H9 (cell line): ENCODE results near the gene ZNF407. TPM values are rescaled to one million over a fixed set of nuclear protein-coding genes. Genes with fewer than 3 reads are reported as not detected.

Experiments
- DNase-seq: peaks from one replicate; pipeline ENCODE4 v3.0.0-alpha.2; 2017
- H2AFZ ChIP-seq: one replicate; pipeline ENCODE4 v1.6.1; 2013; ENCODE audit warnings: mild to moderate bottlenecking, low read length, control low read depth, moderate library complexity
- H2AK5ac ChIP-seq: 2 replicates; pipeline ENCODE4 v1.6.1; 2013; ENCODE audit warnings: low read length, control low read depth, mixed read lengths; ENCODE audit not compliant: insufficient read length
- H2BK120ac ChIP-seq: one replicate; pipeline ENCODE4 v1.6.1; 2013; ENCODE audit warnings: low read depth, mild to moderate bottlenecking, low read length, control low read depth, inconsistent platforms; ENCODE audit not compliant: poor library complexity, severe bottlenecking
- H2BK12ac ChIP-seq: 2 replicates; pipeline ENCODE4 v1.6.1; 2013; ENCODE audit warnings: low read length, control low read depth, mixed read lengths, low read depth; ENCODE audit not compliant: insufficient read length
- H2BK15ac ChIP-seq: 2 replicates; pipeline ENCODE4 v1.6.1; 2013; ENCODE audit warnings: low read depth, low read length, control low read depth
- H2BK20ac ChIP-seq: one replicate; pipeline ENCODE4 v1.6.1; 2013; ENCODE audit warnings: low read depth, mild to moderate bottlenecking, low read length, control low read depth, inconsistent platforms; ENCODE audit not compliant: poor library complexity, severe bottlenecking
- H2BK5ac ChIP-seq: 2 replicates; pipeline ENCODE4 v1.6.1; 2013; ENCODE audit warnings: low read length, control low read depth, mixed read lengths; ENCODE audit not compliant: insufficient read length
- H3K14ac ChIP-seq: 2 replicates; pipeline ENCODE4 v1.6.1; 2013; ENCODE audit warnings: low read length, control low read depth; ENCODE audit not compliant: insufficient read depth
- H3K18ac ChIP-seq: 2 replicates; pipeline ENCODE4 v1.6.1; 2013; ENCODE audit warnings: low read depth, mild to moderate bottlenecking, mixed read lengths, low read length, control low read depth; ENCODE audit not compliant: insufficient read length
- H3K23ac ChIP-seq: 2 replicates; pipeline ENCODE4 v1.6.1; 2013; ENCODE audit warnings: low read length, control low read depth, mixed read lengths, low read depth; ENCODE audit not compliant: insufficient read length
- H3K23me2 ChIP-seq: 2 replicates; pipeline ENCODE4 v1.6.1; 2013; ENCODE audit warnings: low read depth, mild to moderate bottlenecking, mixed read lengths, low read length, control low read depth; ENCODE audit not compliant: insufficient read length, poor library complexity, severe bottlenecking
- H3K27ac ChIP-seq: 2 replicates; pipeline ENCODE4 v1.5.1; 2013; ENCODE audit warnings: low read length, control low read depth, mixed read lengths, low read depth; ENCODE audit not compliant: insufficient read length
- H3K27me3 ChIP-seq: 2 replicates; pipeline ENCODE4 v1.6.1; 2013; ENCODE audit warnings: low read length, control low read depth, inconsistent platforms; ENCODE audit not compliant: insufficient read depth
- H3K4ac ChIP-seq: 2 replicates; pipeline ENCODE4 v1.6.1; 2013; ENCODE audit warnings: low read depth, mild to moderate bottlenecking, control low read depth, inconsistent platforms, low read length, moderate library complexity
- H3K4me1 ChIP-seq: 2 replicates; pipeline ENCODE4 v1.6.1; 2013; ENCODE audit warnings: low read length, control low read depth, inconsistent platforms; ENCODE audit not compliant: insufficient read depth
- H3K4me2 ChIP-seq: 2 replicates; pipeline ENCODE4 v1.6.1; 2013; ENCODE audit warnings: low read length, control low read depth, mixed read lengths; ENCODE audit not compliant: insufficient read length, insufficient read depth
- H3K56ac ChIP-seq: 2 replicates; pipeline ENCODE4 v1.6.1; 2013; ENCODE audit warnings: low read depth, mild to moderate bottlenecking, mixed read lengths, low read length, control low read depth; ENCODE audit not compliant: insufficient read length
- H3K79me1 ChIP-seq: 2 replicates; pipeline ENCODE4 v1.6.1; 2013; ENCODE audit warnings: low read depth, mild to moderate bottlenecking, moderate library complexity, low read length, control low read depth, inconsistent platforms; ENCODE audit not compliant: insufficient read depth, poor library complexity, severe bottlenecking
- H3K79me2 ChIP-seq: 2 replicates; pipeline ENCODE4 v1.6.1; 2013; ENCODE audit warnings: low read length, control low read depth, inconsistent platforms; ENCODE audit not compliant: insufficient read depth
- H3K9ac ChIP-seq: 2 replicates; pipeline ENCODE4 v1.6.1; 2013; ENCODE audit warnings: low read length, control low read depth, mixed read lengths; ENCODE audit not compliant: insufficient read length; ENCODE audit errors: extremely low read depth
- H3K9me3 ChIP-seq: one replicate; pipeline ENCODE4 v1.6.1; 2013; ENCODE audit warnings: low read depth, low read length, inconsistent platforms; ENCODE audit not compliant: control insufficient read depth
- H3T11ph ChIP-seq: one replicate; pipeline ENCODE4 v1.6.1; 2013; ENCODE audit warnings: mild to moderate bottlenecking, low read length, control low read depth, inconsistent platforms
- H4K20me1 ChIP-seq: one replicate; pipeline ENCODE4 v1.6.1; 2013; ENCODE audit not compliant: control insufficient read depth, insufficient read length, insufficient read depth
- H4K5ac ChIP-seq: 2 replicates; pipeline ENCODE4 v1.6.1; 2013; ENCODE audit warnings: low read depth, mild to moderate bottlenecking, mixed read lengths, low read length, control low read depth; ENCODE audit not compliant: insufficient read length
- H4K8ac ChIP-seq: replicated peaks from 2 replicates; pipeline ENCODE4 v1.6.1; 2013; ENCODE audit warnings: low read length, control low read depth, mixed read lengths, low read depth; ENCODE audit not compliant: insufficient read length
- H4K91ac ChIP-seq: 2 replicates; pipeline ENCODE4 v1.6.1; 2013; ENCODE audit warnings: low read depth, mild to moderate bottlenecking, moderate library complexity, mixed read lengths, low read length, control low read depth; ENCODE audit not compliant: insufficient read length
- H3K27ac Mint-ChIP-seq, 3 experiments: 2 replicates in 2 of 3; 3 replicates in 1 of 3; pipeline ENCODE4 v1.8.0; 2020 to 2021; ENCODE audit warnings: mixed read lengths in 3 of 3, mild to moderate bottlenecking in 1 of 3, moderate library complexity in 1 of 3
- H3K27me3 Mint-ChIP-seq: 2 replicates; pipeline ENCODE4 v1.8.0; 2021; ENCODE audit warnings: low read depth, mild to moderate bottlenecking, moderate library complexity, mixed read lengths
- H3K36me3 Mint-ChIP-seq, 3 experiments: 2 replicates in 2 of 3; 3 replicates in 1 of 3; pipeline ENCODE4 v1.8.0; 2020 to 2021; ENCODE audit warnings: low read depth in 3 of 3, mixed read lengths in 3 of 3; ENCODE audit not compliant: insufficient read depth in 1 of 3
- H3K4me1 Mint-ChIP-seq, 2 experiments: 2 replicates each; pipeline ENCODE4 v1.8.0; 2020; ENCODE audit warnings: mixed read lengths in 2 of 2
- H3K4me3 Mint-ChIP-seq, 2 experiments: 2 replicates in 1 of 2; 3 replicates in 1 of 2; pipeline ENCODE4 v1.8.0; 2020 to 2021; ENCODE audit warnings: mild to moderate bottlenecking in 2 of 2, mixed read lengths in 2 of 2, moderate library complexity in 1 of 2
- H3K9me3 Mint-ChIP-seq, 2 experiments: 2 replicates in 1 of 2; 3 replicates in 1 of 2; pipeline ENCODE4 v1.8.0; 2020; ENCODE audit warnings: mild to moderate bottlenecking in 2 of 2, mixed read lengths in 2 of 2, moderate library complexity in 1 of 2
- WGBS: extraction: QIAGEN DNeasy Blood & Tissue Kit; methylation state at CpG from one replicate; pipeline ENCODE4 v1.1.7; 2013; ENCODE audit warnings: missing lambda C conversion rate, low lambda C conversion rate, mixed read lengths; ENCODE audit not compliant: insufficient read length; ENCODE audit errors: extremely low coverage; 5-methylcytosine and 5-hydroxymethylcytosine counted together
- total RNA-seq: library from RNA; stranded (reverse); gene quantifications from 2 replicates; pipeline ENCODE4 v1.2.1, GENCODE V29; 2021
- TF ChIP-seq, protein P1 (sequence below): fragments of 200-600 bp; sonication (generic); conservative IDR thresholded peaks from 3 replicates; pipeline ENCODE4 v1.8.0; 2021; ENCODE audit warnings: antibody characterized with exemption, mild to moderate bottlenecking

The ZNF407 gene
- total RNA-seq, 1 experiment from 2014 or later: 8.7 TPM

DNA sequence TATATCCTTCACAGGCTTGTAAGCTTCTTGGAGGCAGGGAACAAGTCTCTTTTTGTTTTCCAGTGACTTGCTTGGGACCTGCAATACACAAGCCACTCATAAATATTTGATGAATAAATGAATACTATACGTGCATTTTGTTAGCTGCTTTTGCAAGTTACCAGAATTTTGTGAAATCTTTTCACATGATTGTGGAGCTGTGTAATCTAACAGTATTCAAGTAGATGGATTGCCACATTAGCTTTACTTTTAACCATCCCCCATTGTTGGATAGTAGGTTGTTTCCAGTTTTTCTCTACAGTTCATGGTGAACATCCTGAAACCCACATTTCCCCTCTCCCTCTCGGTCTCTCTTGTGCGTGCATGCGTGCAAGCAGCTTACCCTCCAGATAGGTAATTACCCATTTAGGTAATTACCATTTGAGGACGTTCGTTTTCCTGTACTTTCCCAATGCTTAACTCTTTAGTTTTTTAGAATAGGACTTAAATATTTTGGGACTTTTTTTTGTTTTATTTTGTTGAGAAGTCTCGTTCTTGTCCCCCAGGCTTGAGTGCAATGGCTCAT is 12.5 kb downstream of the ZNF407 start:
- DNase-seq: no peak
- Histone ChIP-seq H2BK20ac (no peak overlapping the region), H4K5ac (no peak overlapping the region), H4K8ac (no peak overlapping the region), H2AFZ (no peak overlapping the region), H3K9me3 (no peaks in the 10 kb centered on the region), H3K56ac (no peak overlapping the region), H3T11ph (no peak overlapping the region), H2BK15ac (no peak overlapping the region), H3K79me2 (no peaks in the 10 kb centered on the region), H2BK12ac (no peak overlapping the region), H3K27me3 (no peaks in the 10 kb centered on the region), H3K23ac (no peak overlapping the region), H3K14ac (no peak overlapping the region), H3K23me2 (no peaks in the 10 kb centered on the region), H4K20me1 (no peaks in the 10 kb centered on the region), H3K4me1 (no peaks in the 10 kb centered on the region), H3K4ac (no peak overlapping the region), H3K79me1 (no peaks in the 10 kb centered on the region), H3K4me2 (no peak overlapping the region), H3K9ac (no peak overlapping the region), H2BK5ac (no peak overlapping the region), H2AK5ac (no peak overlapping the region), H3K18ac (no peak overlapping the region), H3K27ac (no peak overlapping the region), H2BK120ac (no peak overlapping the region), H4K91ac (no peak overlapping the region)
- TF ChIP-seq, protein P1, sequence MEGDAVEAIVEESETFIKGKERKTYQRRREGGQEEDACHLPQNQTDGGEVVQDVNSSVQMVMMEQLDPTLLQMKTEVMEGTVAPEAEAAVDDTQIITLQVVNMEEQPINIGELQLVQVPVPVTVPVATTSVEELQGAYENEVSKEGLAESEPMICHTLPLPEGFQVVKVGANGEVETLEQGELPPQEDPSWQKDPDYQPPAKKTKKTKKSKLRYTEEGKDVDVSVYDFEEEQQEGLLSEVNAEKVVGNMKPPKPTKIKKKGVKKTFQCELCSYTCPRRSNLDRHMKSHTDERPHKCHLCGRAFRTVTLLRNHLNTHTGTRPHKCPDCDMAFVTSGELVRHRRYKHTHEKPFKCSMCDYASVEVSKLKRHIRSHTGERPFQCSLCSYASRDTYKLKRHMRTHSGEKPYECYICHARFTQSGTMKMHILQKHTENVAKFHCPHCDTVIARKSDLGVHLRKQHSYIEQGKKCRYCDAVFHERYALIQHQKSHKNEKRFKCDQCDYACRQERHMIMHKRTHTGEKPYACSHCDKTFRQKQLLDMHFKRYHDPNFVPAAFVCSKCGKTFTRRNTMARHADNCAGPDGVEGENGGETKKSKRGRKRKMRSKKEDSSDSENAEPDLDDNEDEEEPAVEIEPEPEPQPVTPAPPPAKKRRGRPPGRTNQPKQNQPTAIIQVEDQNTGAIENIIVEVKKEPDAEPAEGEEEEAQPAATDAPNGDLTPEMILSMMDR: no peak
- Mint-ChIP-seq H3K9me3 (no peaks in the 10 kb centered on the region; a peak in 1 of 5 replicates), H3K36me3 (no peaks in the 10 kb centered on the region; a peak in 1 of 7 replicates), H3K4me3 (no peak overlapping the region), H3K27me3 (no peaks in the 10 kb centered on the region), H3K27ac (no peak overlapping the region), H3K4me1 (peaks cover 2 to 3% of the 10 kb centered on the region in 2 experiments; a peak in 2 of 4 replicates)
- WGBS: no CpG with 5 or more reads among the region's 7 CpGs
